CD4-positive, alpha-beta memory T cell (primary cell): ENCODE data around the gene GNAI1. TPM values are rescaled to one million over a fixed set of nuclear protein-coding genes. Genes with fewer than 3 reads are reported as not detected.

Source experiments
- CTCF ChIA-PET: fragments of 350-600 bp; sonication (Branson Sonifier 250); formaldehyde crosslinking; loops from one replicate; lab custom pipeline; 2021; ENCODE audit warnings: inconsistent platforms; ENCODE audit not compliant: partially characterized antibody; lab: Charles Lee
- POLR2A ChIA-PET: fragments of 350-600 bp; sonication (Branson Sonifier 250); formaldehyde crosslinking; loops from one replicate; lab custom pipeline; 2021; ENCODE audit not compliant: partially characterized antibody; lab: Charles Lee
- DNase-seq, 5 donors: peaks; one replicate each; pipeline versions ENCODE4 v3.0.0 to v3.0.0-alpha.2; 2020 to 2022; ENCODE audit warnings: mixed read lengths in 1 of 5
- H3K27ac ChIP-seq: one replicate; pipeline ENCODE4 v1.7.0; 2013; ENCODE audit warnings: low read depth, low read length
- H3K27me3 ChIP-seq: 2 replicates; pipeline ENCODE4 v1.7.0; 2013; ENCODE audit warnings: mild to moderate bottlenecking, low read length, moderate library complexity; ENCODE audit not compliant: insufficient read depth
- H3K36me3 ChIP-seq: 2 replicates; pipeline ENCODE4 v1.7.0; 2013; ENCODE audit warnings: mild to moderate bottlenecking, low read length, moderate library complexity; ENCODE audit not compliant: insufficient read depth
- H3K4me1 ChIP-seq: 2 replicates; pipeline ENCODE4 v1.7.0; 2013; ENCODE audit warnings: mild to moderate bottlenecking, low read length, moderate library complexity; ENCODE audit not compliant: insufficient read depth
- H3K4me3 ChIP-seq, 2 donors: one replicate each; pipeline ENCODE4 v1.7.0; 2013; ENCODE audit warnings: low read length in 2 of 2, mild to moderate bottlenecking in 1 of 2
- H3K9me3 ChIP-seq, 2 donors: one replicate each; pipeline ENCODE4 v1.7.0; 2013; ENCODE audit warnings: low read length in 2 of 2, control low read depth in 1 of 2; ENCODE audit not compliant: control insufficient read depth in 1 of 2
- H3K27ac Mint-ChIP-seq, 7 donors: one replicate each; pipeline ENCODE4 v1.8.0; 2020 to 2021; ENCODE audit warnings: mixed read lengths in 7 of 7, mild to moderate bottlenecking in 6 of 7, inconsistent platforms in 3 of 7, moderate library complexity in 3 of 7
- H3K27me3 Mint-ChIP-seq, 2 donors: one replicate each; pipeline ENCODE4 v1.8.0; 2020 to 2021; ENCODE audit warnings: mixed read lengths in 2 of 2
- H3K36me3 Mint-ChIP-seq, 2 donors: one replicate each; pipeline ENCODE4 v1.8.0; 2020 to 2021; ENCODE audit warnings: mixed read lengths in 2 of 2, inconsistent platforms in 1 of 2, mild to moderate bottlenecking in 1 of 2
- H3K4me1 Mint-ChIP-seq, 4 donors: one replicate each; pipeline ENCODE4 v1.8.0; 2020 to 2021; ENCODE audit warnings: mixed read lengths in 4 of 4, mild to moderate bottlenecking in 1 of 4
- H3K4me3 Mint-ChIP-seq, 8 donors: one replicate each; pipeline ENCODE4 v1.8.0; 2020 to 2021; ENCODE audit warnings: mixed read lengths in 8 of 8, mild to moderate bottlenecking in 7 of 8, moderate library complexity in 6 of 8, inconsistent platforms in 3 of 8
- H3K9me3 Mint-ChIP-seq, 8 donors: one replicate each; pipeline ENCODE4 v1.8.0; 2020 to 2021; ENCODE audit warnings: mixed read lengths in 8 of 8, mild to moderate bottlenecking in 5 of 8, inconsistent platforms in 3 of 8, moderate library complexity in 1 of 8
- intact Hi-C: fragments of 100-400 bp; cut with micrococcal nuclease; formaldehyde crosslinking; loops from one replicate; pipeline ENCODE4 v1.15.1; 2023
- polyA plus RNA-seq, 2 donors: library from polyadenylated mRNA; unstranded; fragments of 300-500 nt; fragmentation: Illumina TruSeq; gene quantifications; one replicate each; pipeline ENCODE4 v1.2.3, GENCODE V29; 2021
- total RNA-seq, 2 experiments: library from RNA; stranded (reverse); gene quantifications; one replicate each; pipeline ENCODE4 v1.2.3, GENCODE V29; 2021

The GNAI1 gene
- total and polyA plus RNA-seq, 4 experiments from 2014 or later: 0.49 to 0.78 (median 0.60) TPM; not detected in 1

DNA sequence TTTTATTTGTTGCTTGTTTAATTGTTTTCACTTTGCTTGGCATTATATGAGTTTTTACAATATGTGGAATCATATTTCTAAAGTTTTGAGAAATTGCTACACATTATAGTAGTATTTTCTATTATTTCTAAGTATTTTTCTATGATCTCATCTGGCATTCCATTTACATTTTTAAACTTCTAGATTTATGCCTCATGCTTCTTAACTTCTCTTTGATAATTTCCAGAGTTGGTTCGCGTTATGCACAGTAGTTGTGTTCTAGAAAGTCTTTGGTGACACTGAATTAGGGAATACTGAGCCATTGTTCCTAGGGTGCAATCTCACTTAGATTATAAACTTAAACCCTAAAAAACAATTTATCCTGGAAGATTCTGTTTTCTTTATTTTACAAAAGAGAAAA is 129.2 kb downstream of the GNAI1 start:
- DNase-seq: no peak
- H3K36me3 ChIP-seq: no peaks in the 10 kb centered on the region
- ChIA-PET POLR2A (no interaction called here), CTCF (no interaction called here)
- H3K9me3 ChIP-seq: no peaks in the 10 kb centered on the region
- H3K9me3 Mint-ChIP-seq: peaks cover 0 to 8% (median 5%) of the 10 kb centered on the region in 8 donors
- no peak overlapping the region for H3K4me3 Mint-ChIP-seq
- H3K36me3 Mint-ChIP-seq: no peaks in the 10 kb centered on the region
- H3K4me1 Mint-ChIP-seq: no peaks in the 10 kb centered on the region
- H3K4me3 ChIP-seq: no peak overlapping the region
- H3K27ac Mint-ChIP-seq: no peak overlapping the region
- H3K27ac ChIP-seq: no peak overlapping the region
- H3K27me3 Mint-ChIP-seq: no peaks in the 10 kb centered on the region
- intact Hi-C loops: no loop called here
- no peaks in the 10 kb centered on the region for H3K4me1 ChIP-seq
- H3K27me3 ChIP-seq: no peaks in the 10 kb centered on the region

DNA sequence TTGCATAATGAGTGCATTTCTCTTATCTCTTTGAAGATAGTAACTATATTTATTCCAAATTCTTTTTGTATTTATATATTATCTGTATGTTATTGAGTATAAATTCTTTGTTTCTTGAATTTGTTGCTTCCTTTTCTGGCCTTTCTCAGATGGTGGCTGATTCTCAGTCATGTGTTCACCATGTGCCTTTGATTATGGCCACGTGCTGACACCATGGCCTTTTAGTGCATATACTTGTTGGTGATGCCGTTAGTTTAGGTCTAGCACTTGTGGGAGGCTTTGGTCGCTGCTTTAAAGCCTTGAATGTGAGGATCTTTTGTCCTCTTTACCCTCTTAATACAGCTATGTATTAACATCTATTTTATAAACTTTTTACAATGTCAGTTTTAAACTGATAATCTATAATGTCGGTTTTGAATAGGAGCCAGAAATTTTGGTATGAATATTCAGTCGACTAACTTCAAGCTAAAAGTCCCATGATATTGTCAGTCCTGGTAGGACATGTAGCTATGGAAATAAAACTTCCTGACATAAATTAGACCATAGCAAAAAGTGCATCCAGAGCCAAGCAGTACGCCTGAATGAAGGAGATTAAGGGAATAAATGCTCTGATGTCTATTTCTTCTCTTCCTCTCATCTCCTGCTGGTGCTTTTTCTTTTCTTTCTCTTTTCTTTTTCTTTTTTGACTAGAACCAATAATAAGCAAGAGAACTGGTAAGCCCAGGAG is 130.3 kb downstream of the GNAI1 start:
- no peak overlapping the region for H3K27ac ChIP-seq
- Mint-ChIP-seq H3K4me1 (no peaks in the 10 kb centered on the region), H3K27ac (no peak overlapping the region), H3K27me3 (no peaks in the 10 kb centered on the region), H3K4me3 (no peak overlapping the region), H3K9me3 (peaks cover 0 to 6% (median 3%) of the 10 kb centered on the region in 8 donors), H3K36me3 (no peaks in the 10 kb centered on the region)
- no peaks in the 10 kb centered on the region for H3K4me1 ChIP-seq
- no peak overlapping the region for H3K4me3 ChIP-seq
- no peaks in the 10 kb centered on the region for H3K27me3 ChIP-seq
- H3K36me3 ChIP-seq: no peaks in the 10 kb centered on the region
- DNase-seq: no peak
- CTCF ChIA-PET: no interaction called here
- intact Hi-C loops: no loop called here
- POLR2A ChIA-PET: no interaction called here
- no peaks in the 10 kb centered on the region for H3K9me3 ChIP-seq

DNA sequence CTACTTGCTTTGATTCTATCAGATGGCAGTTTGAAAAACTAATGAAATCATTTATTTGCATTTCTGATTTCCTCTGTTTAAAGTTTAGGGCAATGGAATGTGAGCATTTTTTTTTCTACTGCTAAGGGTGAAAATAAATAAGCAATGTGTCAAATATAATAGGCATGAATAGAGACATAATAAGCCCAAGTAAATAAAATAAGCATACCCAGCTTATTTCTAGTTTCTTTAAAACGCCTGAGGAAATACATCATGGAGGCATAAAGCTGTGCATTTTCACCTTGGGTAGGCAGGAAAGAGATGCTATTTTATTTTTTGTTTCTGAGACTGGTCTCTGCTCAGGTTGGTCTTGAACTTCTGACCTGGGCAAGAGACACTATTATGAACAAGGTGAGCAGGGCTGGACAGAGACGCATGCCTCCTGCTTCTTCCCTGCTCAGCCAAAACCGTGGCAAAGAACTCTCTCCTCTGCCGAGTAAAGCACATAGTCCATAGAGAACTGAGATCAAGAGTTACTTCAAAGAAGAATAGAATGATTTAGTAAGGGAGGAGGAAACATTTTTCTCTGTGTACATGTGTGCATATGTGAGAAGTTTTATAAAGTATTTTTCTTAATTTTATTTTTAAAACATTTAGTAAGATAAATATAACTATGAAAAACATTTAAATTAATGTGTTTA is 138.1 kb downstream of the GNAI1 start:
- no peak for DNase-seq
- no peak overlapping the region for H3K4me3 Mint-ChIP-seq

DNA sequence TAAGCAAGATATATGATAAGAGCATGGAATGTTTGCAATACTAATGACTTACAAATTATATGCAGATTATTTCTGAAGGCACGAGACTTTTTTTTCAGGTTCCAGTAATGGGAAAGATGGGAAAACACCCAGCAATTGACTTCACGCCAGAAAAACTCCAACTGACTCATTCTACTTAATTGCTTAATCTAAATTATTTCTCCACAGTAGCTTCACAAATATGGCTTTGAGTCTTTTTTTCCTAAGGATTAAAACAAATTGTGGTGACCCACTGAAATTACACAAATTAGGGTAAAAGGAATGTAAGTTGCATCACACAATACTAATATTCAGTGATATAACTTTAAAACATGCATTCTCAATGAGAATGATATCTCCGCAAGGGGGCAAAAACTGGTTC is 138.7 kb downstream of the GNAI1 start:
- no peaks in the 10 kb centered on the region for H3K4me1 Mint-ChIP-seq
- Histone ChIP-seq H3K36me3 (no peaks in the 10 kb centered on the region), H3K9me3 (no peaks in the 10 kb centered on the region), H3K27me3 (no peaks in the 10 kb centered on the region), H3K4me1 (no peaks in the 10 kb centered on the region), H3K4me3 (no peak overlapping the region), H3K27ac (no peak overlapping the region)
- intact Hi-C loops: no loop called here
- H3K4me3 Mint-ChIP-seq: no peak overlapping the region
- H3K9me3 Mint-ChIP-seq: peaks cover 0 to 14% (median 4%) of the 10 kb centered on the region in 8 donors
- H3K27me3 Mint-ChIP-seq: no peaks in the 10 kb centered on the region
- POLR2A ChIA-PET: no interaction called here
- H3K36me3 Mint-ChIP-seq: no peaks in the 10 kb centered on the region
- DNase-seq: no peak
- no peak overlapping the region for H3K27ac Mint-ChIP-seq
- CTCF ChIA-PET: no interaction called here

More for the DNA sequence above, 138.1 kb downstream of the GNAI1 start:
- POLR2A ChIA-PET: no interaction called here
- Histone ChIP-seq H3K27ac (no peak overlapping the region), H3K4me1 (no peaks in the 10 kb centered on the region), H3K36me3 (no peaks in the 10 kb centered on the region), H3K4me3 (no peak overlapping the region), H3K9me3 (no peaks in the 10 kb centered on the region), H3K27me3 (no peaks in the 10 kb centered on the region)
- no peaks in the 10 kb centered on the region for H3K36me3 Mint-ChIP-seq
- peaks cover 0 to 14% (median 4%) of the 10 kb centered on the region in 8 donors for H3K9me3 Mint-ChIP-seq
- no peaks in the 10 kb centered on the region for H3K4me1 Mint-ChIP-seq
- no peak overlapping the region for H3K27ac Mint-ChIP-seq
- H3K27me3 Mint-ChIP-seq: no peaks in the 10 kb centered on the region
- intact Hi-C loops: no loop called here
- CTCF ChIA-PET: no interaction called here

DNA sequence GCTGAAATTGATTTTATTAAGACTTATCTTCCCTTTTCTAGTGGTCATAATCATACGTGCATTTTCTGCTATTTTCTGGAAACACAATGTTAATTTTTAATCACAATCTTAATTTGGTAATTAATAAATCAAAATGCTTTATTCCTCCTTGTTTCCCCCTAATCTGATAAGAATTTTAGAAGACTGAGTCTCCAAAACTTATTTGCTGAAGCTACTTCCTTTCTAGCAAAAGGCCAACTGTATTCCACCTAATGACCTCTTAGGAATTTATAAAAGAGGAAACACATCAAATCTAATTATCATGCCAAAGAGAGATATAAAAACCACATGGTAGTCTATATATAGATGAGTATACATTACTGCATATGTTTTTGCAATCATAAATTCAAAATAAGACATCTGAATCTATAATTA is 140.6 kb downstream of the GNAI1 start:
- no peak overlapping the region for H3K27ac Mint-ChIP-seq
- Histone ChIP-seq H3K36me3 (no peaks in the 10 kb centered on the region), H3K27ac (no peak overlapping the region), H3K27me3 (no peaks in the 10 kb centered on the region), H3K9me3 (no peaks in the 10 kb centered on the region), H3K4me3 (no peak overlapping the region), H3K4me1 (no peaks in the 10 kb centered on the region)
- H3K27me3 Mint-ChIP-seq: no peaks in the 10 kb centered on the region
- H3K4me3 Mint-ChIP-seq: no peak overlapping the region
- no peaks in the 10 kb centered on the region for H3K4me1 Mint-ChIP-seq
- H3K36me3 Mint-ChIP-seq: no peaks in the 10 kb centered on the region
- ChIA-PET POLR2A (no interaction called here), CTCF (no interaction called here)
- DNase-seq: no peak
- intact Hi-C loops: no loop called here
- H3K9me3 Mint-ChIP-seq: peaks cover 0 to 14% (median 3%) of the 10 kb centered on the region in 8 donors
